Large intestine (tissue), 12 donors: Measurements from ENCODE around the gene TAGLN3. TPM values are rescaled to one million over a fixed set of nuclear protein-coding genes. Genes with fewer than 3 reads are reported as not detected.
A peak's percentile ranks its signal among the peaks of the same experiment; 100 is the strongest.

Experiments
- DNase-seq, 2 donors: peaks; one replicate each; pipeline versions ENCODE4 v3.0.0 to v3.0.0-alpha.2; 2013
- H3K27ac ChIP-seq: one replicate; pipeline ENCODE4 v1.5.1; 2013; ENCODE audit warnings: low read length
- H3K27me3 ChIP-seq: 2 replicates; pipeline ENCODE4 v1.6.1; 2013; ENCODE audit warnings: low read length; ENCODE audit not compliant: control insufficient read depth, insufficient read depth
- H3K36me3 ChIP-seq: 2 replicates; pipeline ENCODE4 v1.6.1; 2013; ENCODE audit warnings: low read length; ENCODE audit not compliant: control insufficient read depth, insufficient read depth
- H3K4me1 ChIP-seq: one replicate; pipeline ENCODE4 v1.6.1; 2013; ENCODE audit warnings: low read length; ENCODE audit not compliant: control insufficient read depth, insufficient read depth
- H3K4me3 ChIP-seq: one replicate; pipeline ENCODE4 v1.5.1; 2013; ENCODE audit warnings: low read length
- H3K9me3 ChIP-seq: one replicate; pipeline ENCODE4 v1.6.1; 2013; ENCODE audit warnings: mild to moderate bottlenecking, low read depth, low read length, moderate library complexity; ENCODE audit not compliant: control insufficient read depth
- WGBS: methylation state at CpG from one replicate; pipeline ENCODE4 v1.1.5; 2013; ENCODE audit warnings: low lambda C conversion rate; ENCODE audit not compliant: insufficient coverage; 5-methylcytosine and 5-hydroxymethylcytosine counted together
- long read RNA-seq, 11 donors: transcript quantifications; one replicate each; lab custom pipeline, GENCODE V29; 2026
- polyA plus RNA-seq: library from polyadenylated mRNA; unstranded; fragments of 120-200 nt; gene quantifications from one replicate; pipeline ENCODE4 v1.2.1, GENCODE V29; 2013

Gene TAGLN3
- 20.2 TPM for polyA plus RNA-seq
- long read RNA-seq, donor 1, partial matches to known transcripts, result 0 of 8 reads
- long read RNA-seq, donor 1, other reads (novel, unspliced or antisense), result 0 of 8 reads
- long read RNA-seq, donor 2, transcript TAGLN3-203 (4 exons, 1,164 nt), result major isoform, 7 of 7 reads
- long read RNA-seq, donor 2, partial matches to known transcripts, result 0 of 7 reads
- long read RNA-seq, donor 2, other reads (novel, unspliced or antisense), result 0 of 7 reads
- long read RNA-seq, donor 3, result 0 reads
- long read RNA-seq, donor 4, result 0 reads
- long read RNA-seq, donor 5, partial matches to known transcripts, result 0 of 9 reads
- long read RNA-seq, donor 5, other reads (novel, unspliced or antisense), result 0 of 9 reads
- long read RNA-seq, donor 6, transcript TAGLN3-205 (5 exons, 1,301 nt), result major isoform, 6 of 11 reads
- long read RNA-seq, donor 6, partial matches to known transcripts, result 0 of 11 reads
- long read RNA-seq, donor 6, other reads (novel, unspliced or antisense), result 0 of 11 reads
- long read RNA-seq, donor 7, partial matches to known transcripts, result 5 of 13 reads
- long read RNA-seq, donor 7, other reads (novel, unspliced or antisense), result 0 of 13 reads
- long read RNA-seq, donor 8, transcript TAGLN3-205 (5 exons, 1,301 nt), result major isoform, 5 of 9 reads
- long read RNA-seq, donor 8, partial matches to known transcripts, result 0 of 9 reads
- long read RNA-seq, donor 8, other reads (novel, unspliced or antisense), result 0 of 9 reads
- long read RNA-seq, donor 9, transcript TAGLN3-205 (5 exons, 1,301 nt), result minor isoform, 11 of 30 reads
- long read RNA-seq, donor 9, transcript TAGLN3-203 (4 exons, 1,164 nt), result major isoform, 13 of 30 reads
- long read RNA-seq, donor 9, partial matches to known transcripts, result 5 of 30 reads
- long read RNA-seq, donor 9, other reads (novel, unspliced or antisense), result 0 of 30 reads
- long read RNA-seq, donor 10, partial matches to known transcripts, result 0 of 3 reads
- long read RNA-seq, donor 10, other reads (novel, unspliced or antisense), result 0 of 3 reads
- long read RNA-seq, donor 11, transcript TAGLN3-203 (4 exons, 1,164 nt), result major isoform, 6 of 8 reads
- long read RNA-seq, donor 11, partial matches to known transcripts, result 0 of 8 reads
- long read RNA-seq, donor 11, other reads (novel, unspliced or antisense), result 0 of 8 reads

GRCh38 chr3:111998636-111999483 is at the start of gene TAGLN3:
Gene TAGLN3, plus strand, starts transcription at chr3:111998922. Its CDS starts 501 bp downstream, at chr3:111999423.
- DNase-seq, result peak in 1 of 2 donors; percentile 52
- whole genome bisulfite sequencing, result no CpG with 5 or more reads among the region's 30 CpGs
- no peaks in the 10 kb centered on the region for H3K36me3 ChIP-seq
- H3K4me1 ChIP-seq, result peaks cover 8% of the 10 kb centered on the region
- H3K27me3 ChIP-seq, result peaks cover 17% of the 10 kb centered on the region
- H3K4me3 ChIP-seq, result peak within 1 kb of the TSS; percentile 27
- H3K9me3 ChIP-seq, result no peaks in the 10 kb centered on the region
- no peak within 1 kb of the TSS for H3K27ac ChIP-seq

DNA sequence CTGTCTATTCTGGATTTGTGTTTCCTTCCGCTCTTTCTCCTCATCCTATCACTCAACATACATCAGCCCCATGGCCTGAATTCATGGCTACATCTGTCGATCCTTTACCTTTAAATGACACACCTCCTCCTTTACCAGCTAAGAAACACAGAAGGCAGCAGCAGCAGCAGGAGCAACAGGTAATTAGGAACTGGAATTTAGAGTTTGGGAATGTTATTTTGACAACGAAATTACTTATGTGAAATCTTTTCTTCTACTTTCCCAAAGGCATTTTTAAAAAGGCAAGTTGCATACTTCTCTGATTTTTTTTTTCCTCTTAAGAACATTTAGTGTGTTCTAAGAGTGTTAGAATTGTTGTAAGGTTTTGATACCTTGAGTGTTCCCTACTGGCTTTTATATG is 49.0 kb upstream of the TAGLN3 start:
- H3K36me3 ChIP-seq, result peaks cover 19% of the 10 kb centered on the region
- H3K27ac ChIP-seq, result no peak overlapping the region
- H3K27me3 ChIP-seq, result no peaks in the 10 kb centered on the region
- H3K9me3 ChIP-seq, result no peaks in the 10 kb centered on the region
- 80% methylated on average over 3 of the region's 3 CpGs for WGBS
- no peaks in the 10 kb centered on the region for H3K4me1 ChIP-seq
- H3K4me3 ChIP-seq, result no peak overlapping the region
- DNase-seq, result no peak

DNA sequence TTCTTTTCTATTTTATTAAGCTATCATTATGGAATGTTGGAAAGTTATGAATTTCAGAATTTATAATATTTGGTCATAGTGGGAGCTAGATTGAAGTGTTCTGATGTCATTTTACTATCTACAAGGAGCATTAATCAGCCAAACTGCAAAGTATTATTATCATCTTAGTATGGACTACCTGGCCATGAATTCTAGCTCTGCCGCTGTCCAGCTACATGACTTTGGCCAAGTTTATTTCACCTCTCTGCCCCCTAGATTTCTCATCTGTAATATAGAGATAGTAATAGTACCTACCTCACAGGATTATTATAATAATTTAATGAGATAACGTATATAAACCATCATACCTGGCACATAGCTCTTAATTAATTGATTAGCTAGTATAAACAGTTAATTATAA is 47.7 kb upstream of the TAGLN3 start:
- H3K9me3 ChIP-seq, result no peaks in the 10 kb centered on the region
- no peaks in the 10 kb centered on the region for H3K4me1 ChIP-seq
- no peak for DNase-seq
- H3K27me3 ChIP-seq, result no peaks in the 10 kb centered on the region
- H3K36me3 ChIP-seq, result peaks cover 15% of the 10 kb centered on the region
- H3K4me3 ChIP-seq, result no peak overlapping the region
- no peak overlapping the region for H3K27ac ChIP-seq
- 94% methylated on average over 2 of the region's 2 CpGs for WGBS

DNA sequence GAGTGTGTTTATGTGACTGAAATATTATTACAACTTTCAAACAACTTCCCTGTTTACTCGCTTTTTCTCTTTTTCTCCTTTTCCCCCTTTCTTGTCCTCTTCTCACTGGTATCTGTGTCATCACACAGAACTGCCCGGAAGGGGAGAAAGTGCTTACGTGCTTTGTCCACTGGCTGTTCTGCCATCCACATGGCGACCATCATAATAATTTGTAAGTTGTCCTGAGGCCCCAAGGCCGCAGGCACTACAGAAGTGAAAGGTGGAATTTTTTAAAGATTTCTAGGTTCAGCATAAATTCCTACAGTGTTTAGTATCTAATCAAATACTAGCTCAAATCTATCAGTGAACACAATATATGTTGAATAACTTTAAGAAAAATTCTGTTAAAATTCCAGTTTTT is 46.6 kb upstream of the TAGLN3 start:
- no peak for DNase-seq
- H3K27me3 ChIP-seq, result no peaks in the 10 kb centered on the region

DNA sequence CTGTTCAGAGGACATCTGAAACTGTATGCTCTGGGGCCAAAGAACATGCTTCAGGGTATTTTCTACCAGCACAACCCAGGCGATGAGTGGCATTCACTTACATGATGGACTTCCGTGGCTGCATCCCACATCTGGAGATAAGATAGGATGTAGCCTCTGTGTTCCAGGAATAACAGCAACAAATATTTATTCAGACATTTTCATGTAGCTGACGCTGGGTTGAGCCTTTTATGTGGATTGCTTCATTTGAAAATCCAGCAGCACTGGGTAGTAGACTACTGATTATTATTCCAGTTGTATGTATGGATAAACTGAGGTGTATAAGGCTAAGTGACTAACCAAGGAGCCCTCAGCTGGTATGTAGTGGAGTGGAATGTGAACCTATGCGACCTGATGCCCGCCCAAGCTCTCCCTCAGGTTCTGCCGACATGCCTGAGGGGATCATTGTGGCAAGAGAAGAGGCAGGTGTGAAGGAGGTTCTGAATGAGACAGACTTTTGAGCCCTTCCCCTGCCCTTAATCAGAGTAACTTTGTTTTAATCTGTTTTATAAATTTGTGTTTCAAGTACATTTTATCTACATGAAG is 45.8 kb upstream of the TAGLN3 start:
- no peaks in the 10 kb centered on the region for H3K9me3 ChIP-seq
- no peak for DNase-seq
- H3K27me3 ChIP-seq, result no peaks in the 10 kb centered on the region
- H3K4me1 ChIP-seq, result no peaks in the 10 kb centered on the region
- no peak overlapping the region for H3K27ac ChIP-seq
- H3K4me3 ChIP-seq, result no peak overlapping the region
- WGBS, result no CpG with 5 or more reads among the region's 6 CpGs
- peaks cover 15% of the 10 kb centered on the region for H3K36me3 ChIP-seq

More for the DNA sequence above, 46.6 kb upstream of the TAGLN3 start:
- no peak overlapping the region for H3K4me3 ChIP-seq
- WGBS, result 100% methylated on average over 1 of the region's 5 CpGs
- no peaks in the 10 kb centered on the region for H3K9me3 ChIP-seq
- peaks cover 15% of the 10 kb centered on the region for H3K36me3 ChIP-seq
- H3K4me1 ChIP-seq, result no peaks in the 10 kb centered on the region
- no peak overlapping the region for H3K27ac ChIP-seq

DNA sequence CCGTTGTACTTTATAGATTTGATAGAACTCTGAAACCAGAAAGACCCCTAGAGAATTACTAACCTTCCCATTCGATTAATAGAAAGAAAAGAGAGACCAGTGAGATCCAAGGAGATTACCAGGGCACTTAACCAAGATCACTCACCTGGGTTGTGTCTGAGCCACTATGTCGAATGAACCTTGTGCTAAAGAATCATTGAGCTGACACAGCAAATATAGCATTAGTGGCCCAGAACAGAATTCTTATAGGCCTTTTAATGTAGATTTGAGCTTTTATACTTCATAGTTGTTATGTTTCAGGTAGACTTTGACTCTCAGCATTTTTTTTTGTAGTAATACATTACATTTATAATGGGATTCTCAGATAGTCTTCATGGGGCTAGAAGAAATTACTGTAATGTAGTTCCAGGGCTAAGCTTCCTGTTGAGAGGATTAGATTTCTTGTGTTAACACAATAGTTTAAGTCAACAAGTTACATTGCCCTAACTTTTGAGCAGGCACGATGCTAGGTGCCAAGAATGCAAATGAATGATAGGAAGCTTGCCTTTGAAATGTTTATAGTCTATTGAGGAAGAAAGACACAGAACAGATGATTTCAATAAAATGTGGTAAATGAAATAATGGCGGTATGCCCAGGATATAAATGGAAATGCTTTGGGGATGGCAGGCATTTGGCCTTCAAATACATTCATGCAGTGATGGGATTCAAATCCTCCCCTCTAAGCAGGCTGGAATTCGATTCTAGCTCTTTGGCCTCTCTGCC is 44.3 kb upstream of the TAGLN3 start:
- WGBS, result 50% methylated on average over 2 of the region's 6 CpGs
- peaks cover 12% of the 10 kb centered on the region for H3K36me3 ChIP-seq
- DNase-seq, result no peak
- H3K4me3 ChIP-seq, result no peak overlapping the region
- no peaks in the 10 kb centered on the region for H3K9me3 ChIP-seq
- no peaks in the 10 kb centered on the region for H3K27me3 ChIP-seq
- no peak overlapping the region for H3K27ac ChIP-seq
- no peaks in the 10 kb centered on the region for H3K4me1 ChIP-seq

- Histone ChIP-seq H3K27me3 (no peaks in the 10 kb centered on the region), H3K9me3 (no peaks in the 10 kb centered on the region), H3K36me3 (peaks cover 12% of the 10 kb centered on the region), H3K4me1 (no peaks in the 10 kb centered on the region), H3K27ac (no peak overlapping the region), H3K4me3 (no peak overlapping the region)
- no peak for DNase-seq
- no CpG with 5 or more reads among the region's 1 CpG for WGBS
Measured at GRCh38 chr3:111955876-111956275, 42.8 kb upstream of the TAGLN3 start.

DNA sequence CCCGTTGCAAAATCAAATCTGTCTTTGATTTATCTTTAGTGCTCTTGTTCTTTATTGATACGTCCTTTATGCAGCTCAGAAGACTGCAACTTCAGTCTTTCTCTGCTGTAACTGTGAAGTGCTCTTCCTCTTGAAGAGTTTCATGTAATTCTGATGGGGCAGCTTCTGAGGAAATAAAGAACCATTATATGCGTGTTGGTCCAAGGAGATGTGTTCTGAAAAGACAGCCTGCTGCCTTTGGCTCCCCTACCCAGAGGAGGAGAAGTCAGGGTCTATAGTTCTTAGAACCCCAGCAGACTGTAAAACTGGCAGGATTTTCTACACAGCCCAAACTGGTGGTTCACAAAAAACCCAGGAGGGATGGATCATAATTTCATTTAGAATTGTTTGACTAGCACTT is 42.3 kb upstream of the TAGLN3 start:
- WGBS, result 100% methylated on average over 1 of the region's 3 CpGs
- Histone ChIP-seq H3K4me1 (no peaks in the 10 kb centered on the region), H3K36me3 (peaks cover 12% of the 10 kb centered on the region), H3K4me3 (no peak overlapping the region), H3K9me3 (no peaks in the 10 kb centered on the region), H3K27ac (no peak overlapping the region), H3K27me3 (no peaks in the 10 kb centered on the region)
- no peak for DNase-seq
